A673 (cell line): ENCODE measurements around the gene TUBA8.

ENCODE experiments used
- CTCF ChIP-seq: fragments of 300-800, 200-600 bp; sonication (generic); conservative IDR thresholded peaks from 2 replicates; pipeline ENCODE4 v1.5.1; 2017; ENCODE audit warnings: low read depth, mild to moderate bottlenecking, antibody characterized with exemption, low read length, moderate library complexity, mixed read lengths
- EZH2 ChIP-seq: fragments of 200-600 bp; sonication (generic); IDR thresholded peaks from 2 replicates; pipeline ENCODE4 v1.6.1; 2017; ENCODE audit warnings: borderline replicate concordance, low read depth, mild to moderate bottlenecking, mixed read lengths, antibody characterized with exemption, low read length; ENCODE audit not compliant: poor library complexity, severe bottlenecking

GRCh38 chr22:18090286-18090685, 20.3 kb upstream of the TUBA8 start:
- no peak for TF ChIP-seq CTCF
- TF ChIP-seq EZH2: no peak
